GM10847 (cell line): ENCODE measurements around the gene FMN1.

ENCODE experiments used
- POLR2A ChIP-seq: IDR thresholded peaks from 2 replicates; pipeline ENCODE4 v1.6.1; 2011; ENCODE audit not compliant: insufficient read length; ENCODE audit errors: extremely low read depth

FMN1 gene

DNA sequence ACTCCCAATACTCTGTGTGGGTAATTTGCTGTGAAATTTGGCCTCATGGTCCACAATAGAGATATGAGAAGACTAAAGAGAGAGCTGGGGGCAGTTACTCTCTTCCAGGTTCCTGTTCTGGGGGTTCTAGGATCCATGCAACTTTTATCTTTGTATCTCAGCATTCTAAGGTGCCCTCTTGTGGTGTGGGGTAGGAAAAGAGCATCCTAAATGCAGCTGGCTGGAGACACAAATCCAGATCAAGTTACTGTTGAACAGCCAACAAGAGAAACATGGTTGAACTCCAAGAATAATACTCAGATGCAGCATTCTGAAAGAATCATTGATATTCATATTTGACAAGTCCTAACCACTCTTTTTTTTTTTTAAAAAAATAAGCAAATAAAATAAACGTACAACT is 238.5 kb downstream of the FMN1 start:
- TF ChIP-seq POLR2A, result no peak

DNA sequence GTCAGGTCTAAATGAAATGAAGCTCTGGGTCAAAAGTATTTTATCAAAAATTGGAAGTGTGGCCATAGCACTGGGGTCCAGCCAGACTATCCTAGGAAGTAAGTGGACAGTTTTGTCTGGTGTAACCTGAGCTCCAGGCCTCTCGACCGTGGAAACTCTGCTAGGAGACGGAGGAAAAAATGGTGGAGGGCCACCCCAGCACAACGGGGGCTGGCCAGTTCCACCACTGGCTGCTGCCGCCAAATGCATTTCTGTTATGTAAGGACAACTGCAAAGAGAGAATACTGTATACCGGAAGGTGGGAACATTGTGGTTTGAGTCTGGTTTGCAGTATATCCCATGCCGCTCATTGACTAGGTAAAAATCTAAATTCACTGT is 241.0 kb downstream of the FMN1 start:
- no peak for TF ChIP-seq POLR2A

DNA sequence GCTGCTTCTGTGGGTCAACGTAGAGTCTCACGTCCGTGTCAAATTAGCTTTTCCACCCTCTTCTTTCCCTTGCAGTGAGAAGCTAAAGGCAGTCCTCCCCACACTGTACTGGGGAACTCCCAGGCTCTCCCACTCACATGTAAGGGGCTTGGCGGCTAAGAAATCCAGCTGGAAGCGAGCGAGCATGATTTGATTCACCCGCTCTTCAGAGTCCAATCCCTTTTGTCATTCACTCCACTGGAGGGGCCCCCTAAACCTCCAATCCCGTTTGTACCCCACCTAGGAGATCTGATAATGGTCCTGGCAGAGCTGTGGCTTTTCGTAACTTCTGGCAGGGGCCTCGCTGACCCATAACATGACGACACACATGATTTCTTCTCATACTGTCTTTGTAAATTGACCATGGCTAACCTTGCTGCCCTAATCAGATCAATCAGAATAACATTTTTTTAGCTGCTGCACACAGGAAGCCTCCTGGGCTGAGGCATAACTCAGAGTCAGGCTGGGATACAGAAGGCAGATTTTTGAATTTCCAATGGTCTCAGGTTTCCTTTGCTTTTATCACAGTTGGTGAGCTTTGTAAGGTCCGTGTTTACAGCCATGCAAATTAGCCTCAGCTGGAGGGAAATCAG is 241.5 kb downstream of the FMN1 start:
- TF ChIP-seq POLR2A, result no peak

DNA sequence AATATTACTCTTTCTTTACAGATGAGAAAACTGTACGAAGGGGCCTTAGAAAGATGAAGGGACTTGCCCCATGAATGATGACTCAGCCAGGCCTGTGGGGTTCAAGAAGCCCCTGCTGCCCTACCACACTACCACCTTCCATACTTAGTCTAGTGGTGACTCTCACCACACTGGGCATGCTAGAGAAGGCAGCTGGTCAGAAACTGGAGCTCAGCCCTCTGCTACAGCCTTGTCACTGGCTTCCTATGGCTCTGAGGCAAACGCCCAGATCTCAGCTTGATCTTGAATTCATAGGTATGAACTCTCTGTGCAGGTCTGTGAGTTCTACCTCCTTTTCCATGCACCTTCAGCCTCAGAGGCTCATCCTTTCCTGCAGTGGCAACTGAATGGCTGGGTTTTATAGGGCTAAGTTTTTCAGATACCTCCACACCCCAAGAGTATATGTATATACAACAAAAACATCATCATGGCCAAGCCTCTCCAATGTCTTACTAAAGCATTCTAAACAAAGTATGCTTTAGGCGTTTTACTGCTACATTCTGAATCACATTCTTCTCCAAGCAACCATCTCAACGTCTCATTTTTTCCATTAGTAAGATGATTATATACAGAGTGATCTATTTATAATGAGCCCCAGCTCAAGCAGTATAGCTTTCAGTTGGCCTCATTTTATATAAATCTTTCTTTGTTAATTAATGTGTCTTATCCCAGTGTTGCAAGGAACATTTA is 242.6 kb downstream of the FMN1 start:
- no peak for TF ChIP-seq POLR2A

DNA sequence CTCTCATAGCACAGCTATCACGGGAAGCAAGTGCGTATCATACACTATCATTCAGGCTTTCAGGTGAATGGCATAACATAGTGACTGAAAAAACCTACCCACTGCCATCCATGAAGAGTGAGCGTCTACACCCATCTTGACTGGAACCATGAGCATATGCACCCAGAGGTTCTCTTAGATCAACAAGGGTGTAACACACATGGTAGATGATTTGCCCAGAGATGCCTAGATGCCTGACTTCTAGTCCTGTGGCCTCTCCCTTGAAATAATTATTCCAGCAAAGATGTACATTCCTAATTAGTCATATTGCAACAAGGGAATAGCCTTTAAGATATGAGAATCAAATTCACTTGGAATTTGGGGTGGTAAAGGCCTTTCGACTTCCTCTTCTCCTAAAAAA is 248.3 kb downstream of the FMN1 start:
- no peak for TF ChIP-seq POLR2A

DNA sequence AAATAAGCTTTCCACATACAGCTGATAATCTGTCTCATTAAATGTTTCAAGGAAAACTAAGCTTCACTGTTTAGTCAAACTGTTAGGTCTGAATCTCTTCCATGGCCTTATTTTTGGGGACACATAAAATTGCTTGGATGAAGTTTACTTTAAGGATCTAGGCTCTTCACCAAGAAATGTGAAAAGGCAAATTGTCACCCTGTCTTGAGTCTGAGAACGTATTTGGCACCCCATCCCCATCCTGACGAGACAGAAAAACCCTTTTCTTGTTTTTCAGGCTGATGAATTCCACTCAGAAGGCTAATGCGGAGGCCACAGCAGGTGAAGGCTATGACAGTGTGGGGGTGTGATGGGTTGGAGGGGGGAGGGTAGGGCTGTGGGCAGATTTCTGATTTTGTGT is 250.1 kb downstream of the FMN1 start:
- no peak for TF ChIP-seq POLR2A

DNA sequence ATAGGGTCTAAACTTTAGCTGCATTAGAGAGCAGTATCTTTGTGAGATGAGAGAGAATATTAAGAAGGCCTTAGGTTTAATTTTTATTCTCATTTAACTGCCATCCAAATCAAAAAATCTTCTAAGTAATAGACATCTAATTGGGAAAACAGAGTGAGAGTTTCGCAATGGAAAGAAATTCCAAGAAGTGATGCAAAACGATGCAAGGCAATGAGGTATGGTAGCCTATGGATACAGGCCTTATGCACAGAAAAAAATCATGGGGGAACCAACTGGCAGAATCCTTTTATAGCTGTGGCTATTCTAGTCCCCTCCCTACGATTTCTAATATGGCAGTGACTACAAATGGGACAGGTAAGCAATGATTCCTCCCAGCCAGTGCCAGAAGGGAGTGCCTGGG is 250.8 kb downstream of the FMN1 start:
- no peak for TF ChIP-seq POLR2A

DNA sequence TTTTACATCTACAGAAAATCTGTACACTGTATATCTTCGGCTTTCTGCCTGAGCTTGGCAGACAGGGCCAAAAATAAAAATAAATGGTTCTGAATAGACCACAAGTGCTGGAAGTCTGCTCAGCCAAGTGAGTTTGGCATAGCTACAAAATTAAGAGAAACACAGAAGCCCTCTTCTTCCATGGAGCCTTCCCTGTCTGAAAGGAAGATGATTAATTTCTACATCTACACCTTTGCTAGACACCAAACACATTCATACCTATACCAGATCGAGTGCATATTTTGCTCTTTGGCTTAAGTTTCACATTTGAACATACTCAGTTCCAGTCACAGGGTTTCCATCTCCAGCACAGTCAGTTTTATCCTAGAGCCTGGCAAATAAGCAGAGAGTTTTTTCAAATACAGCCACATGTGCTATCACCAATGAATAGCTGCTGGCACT is 252.1 kb downstream of the FMN1 start:
- no peak for TF ChIP-seq POLR2A

DNA sequence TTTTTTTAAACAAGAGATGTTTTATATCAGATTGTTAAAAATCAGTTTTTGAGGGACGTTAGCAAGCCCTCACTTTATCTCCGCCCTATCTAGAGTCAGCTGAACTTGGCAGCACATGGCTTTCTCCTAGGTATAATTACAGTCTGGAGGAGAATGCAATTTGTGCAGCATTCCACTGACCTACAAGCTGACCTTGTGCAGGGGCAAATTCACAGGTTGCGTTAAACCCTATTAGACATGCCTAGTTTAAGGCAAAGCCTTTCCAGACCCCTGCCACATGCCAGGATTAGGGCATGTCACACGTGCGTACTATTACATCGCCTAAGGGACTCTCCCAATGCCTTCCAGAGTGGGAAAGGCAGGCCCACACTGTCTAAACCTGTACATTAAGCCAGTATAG is 252.7 kb downstream of the FMN1 start:
- no peak for TF ChIP-seq POLR2A

DNA sequence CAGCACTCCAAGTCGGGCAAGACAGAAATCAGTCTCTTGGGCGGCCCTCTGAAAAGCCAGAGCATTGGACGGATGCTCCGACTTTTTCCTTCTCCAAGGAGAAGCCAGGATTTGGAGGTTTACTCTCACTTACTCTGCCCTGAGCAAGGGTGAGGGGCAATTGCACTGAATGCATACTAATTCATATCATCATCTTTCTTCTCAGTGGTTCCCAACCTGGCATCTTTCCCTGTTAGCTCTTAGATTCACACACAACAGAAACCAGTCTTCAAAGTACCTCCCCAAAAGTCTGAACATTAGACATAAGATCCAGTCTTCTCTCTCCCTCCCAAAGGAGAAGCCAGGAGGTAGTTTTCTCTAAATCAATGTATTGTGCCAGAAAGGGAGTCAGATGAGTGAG is 257.5 kb downstream of the FMN1 start:
- no peak for TF ChIP-seq POLR2A

DNA sequence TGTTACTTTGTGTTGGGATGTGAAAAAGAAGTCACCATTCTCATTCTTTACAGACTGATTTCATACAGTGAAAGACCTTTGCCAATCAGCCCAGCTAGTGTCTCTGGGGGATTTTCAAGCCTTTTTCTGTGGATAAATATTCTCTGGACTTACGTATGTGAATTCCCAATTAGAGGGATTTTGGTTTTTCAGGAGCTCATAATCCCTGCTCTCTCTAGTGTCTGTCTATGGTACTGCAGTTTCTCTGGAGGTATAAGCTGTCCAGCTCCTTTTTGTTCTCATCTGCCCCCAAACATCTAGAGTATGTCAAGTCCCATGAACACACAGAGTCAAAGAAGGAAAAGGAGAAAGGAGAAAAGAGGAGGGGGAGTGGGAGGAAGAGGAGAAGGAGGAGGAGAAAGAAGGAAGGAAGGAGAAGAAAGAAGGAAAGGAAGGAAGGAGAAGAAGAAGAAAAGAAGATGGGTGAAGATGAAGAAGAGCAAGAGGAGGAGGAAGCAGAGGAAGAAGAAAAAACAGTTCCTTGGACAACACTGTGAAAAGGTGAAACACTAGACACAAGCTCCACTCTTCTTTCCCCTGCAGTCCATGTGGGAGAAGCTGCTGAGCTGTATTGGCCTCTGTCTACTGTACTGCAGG is 258.1 kb downstream of the FMN1 start:
- TF ChIP-seq POLR2A, result no peak

DNA sequence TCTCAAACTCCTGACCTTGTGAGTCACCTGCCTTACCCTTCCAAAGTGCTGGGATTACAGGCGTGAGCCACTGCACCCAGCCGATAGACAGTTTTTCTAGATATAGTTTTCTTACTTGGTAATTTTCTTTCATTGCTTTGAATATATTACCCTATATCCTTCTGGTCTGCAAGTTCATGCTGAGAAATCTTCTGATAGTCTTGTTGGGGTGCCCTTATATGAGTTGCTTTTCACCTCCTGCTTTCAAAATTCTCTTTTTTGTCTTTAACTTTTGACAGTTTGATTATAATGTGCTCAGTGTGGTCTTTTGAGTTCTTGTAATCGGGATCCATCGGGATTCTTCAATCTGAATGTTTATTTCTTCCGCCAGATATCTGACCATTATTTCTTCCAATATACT is 259.4 kb downstream of the FMN1 start:
- TF ChIP-seq POLR2A, result no peak

DNA sequence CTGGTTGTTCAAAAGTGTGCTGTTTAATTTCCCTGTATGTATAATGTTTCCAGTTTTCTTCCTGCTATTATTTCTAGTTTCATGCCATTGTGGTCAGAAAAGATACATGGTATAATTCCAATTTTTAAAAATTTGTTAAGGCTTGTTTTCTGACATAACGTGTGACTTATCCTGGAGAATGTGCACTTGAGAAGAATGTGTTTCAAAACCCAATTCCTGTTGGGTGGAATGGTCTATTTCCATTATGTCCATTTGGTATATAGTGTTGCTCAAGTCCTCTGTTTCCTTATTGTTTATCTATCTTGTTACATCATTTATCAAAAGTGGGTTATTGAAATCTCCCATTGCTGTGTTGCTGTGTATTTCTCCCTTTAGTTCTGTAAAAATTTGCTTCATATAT is 261.3 kb downstream of the FMN1 start:
- no peak for TF ChIP-seq POLR2A

DNA sequence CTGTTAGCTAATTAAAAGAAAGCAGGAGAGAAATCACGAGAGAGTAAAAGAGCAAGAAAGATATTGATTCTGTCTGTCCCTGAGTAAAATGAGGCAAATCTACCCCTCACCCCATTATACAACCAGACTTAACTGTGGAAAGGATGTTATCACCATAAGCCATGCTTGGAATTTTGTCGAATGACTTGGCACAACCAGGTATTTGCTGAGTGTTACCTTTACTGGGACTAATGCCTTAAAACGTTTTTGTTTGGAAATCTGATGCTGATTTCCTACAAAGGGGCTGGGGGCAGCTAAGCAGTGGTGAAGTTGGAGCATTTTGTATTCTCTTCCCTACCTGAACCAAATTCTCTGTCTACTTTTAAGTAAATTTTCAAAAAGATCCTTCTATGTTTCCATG is 265.6 kb downstream of the FMN1 start:
- no peak for TF ChIP-seq POLR2A

DNA sequence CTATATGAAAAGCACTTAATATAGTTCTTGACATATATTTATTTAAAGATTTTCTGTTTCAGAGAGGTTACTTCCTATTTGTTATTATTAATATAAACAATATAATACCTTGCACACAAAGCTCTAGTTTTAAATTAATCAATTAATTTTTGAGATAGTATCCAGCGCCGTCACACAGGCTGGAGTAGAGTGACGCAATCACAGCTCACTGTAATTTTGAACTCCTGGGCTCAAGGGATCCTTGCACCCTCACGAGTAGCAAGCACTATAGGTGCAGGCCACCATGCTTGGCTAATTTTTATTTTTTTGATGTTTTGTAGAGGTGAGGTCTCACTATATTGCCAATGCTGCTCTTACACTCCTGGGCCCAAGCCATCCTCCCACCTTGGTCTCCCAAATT is 267.4 kb downstream of the FMN1 start:
- TF ChIP-seq POLR2A, result no peak

DNA sequence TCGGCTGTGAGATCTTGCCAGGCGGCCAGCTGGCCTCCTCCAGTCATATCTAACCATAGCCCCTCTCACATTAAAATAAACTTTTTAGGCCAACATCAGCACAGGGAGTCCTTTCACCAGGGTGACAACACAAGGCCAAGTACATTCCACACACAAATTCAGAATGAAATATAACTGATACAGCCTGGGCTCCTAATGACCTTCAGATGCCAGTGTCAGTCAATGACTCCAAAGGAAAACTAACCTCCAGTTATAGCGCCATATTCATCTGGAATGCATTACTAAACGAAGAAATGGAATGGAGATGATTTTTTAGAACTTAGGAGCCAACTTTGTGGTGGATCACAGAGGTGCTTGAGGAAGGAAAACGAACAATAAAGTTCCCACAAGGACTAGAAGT is 271.3 kb downstream of the FMN1 start:
- TF ChIP-seq POLR2A, result no peak

DNA sequence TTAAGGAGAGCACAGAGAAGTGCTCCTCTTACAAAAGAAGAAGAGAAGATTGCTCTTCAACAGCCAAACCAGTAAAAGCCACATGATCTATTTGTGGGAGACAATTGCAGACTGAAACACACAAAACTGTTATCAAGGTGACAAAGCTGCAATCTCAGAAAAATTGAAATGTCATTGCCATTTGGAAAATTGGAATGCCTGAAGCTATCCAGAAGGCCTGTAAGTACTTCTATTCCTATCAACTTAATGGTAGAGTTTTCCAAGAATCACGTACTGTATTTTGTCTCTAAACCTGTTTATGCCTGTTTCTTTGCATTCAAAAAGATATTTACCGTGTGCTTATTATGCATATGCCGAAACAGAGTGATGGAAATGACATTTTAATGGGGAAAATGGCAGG is 272.0 kb downstream of the FMN1 start:
- no peak for TF ChIP-seq POLR2A

DNA sequence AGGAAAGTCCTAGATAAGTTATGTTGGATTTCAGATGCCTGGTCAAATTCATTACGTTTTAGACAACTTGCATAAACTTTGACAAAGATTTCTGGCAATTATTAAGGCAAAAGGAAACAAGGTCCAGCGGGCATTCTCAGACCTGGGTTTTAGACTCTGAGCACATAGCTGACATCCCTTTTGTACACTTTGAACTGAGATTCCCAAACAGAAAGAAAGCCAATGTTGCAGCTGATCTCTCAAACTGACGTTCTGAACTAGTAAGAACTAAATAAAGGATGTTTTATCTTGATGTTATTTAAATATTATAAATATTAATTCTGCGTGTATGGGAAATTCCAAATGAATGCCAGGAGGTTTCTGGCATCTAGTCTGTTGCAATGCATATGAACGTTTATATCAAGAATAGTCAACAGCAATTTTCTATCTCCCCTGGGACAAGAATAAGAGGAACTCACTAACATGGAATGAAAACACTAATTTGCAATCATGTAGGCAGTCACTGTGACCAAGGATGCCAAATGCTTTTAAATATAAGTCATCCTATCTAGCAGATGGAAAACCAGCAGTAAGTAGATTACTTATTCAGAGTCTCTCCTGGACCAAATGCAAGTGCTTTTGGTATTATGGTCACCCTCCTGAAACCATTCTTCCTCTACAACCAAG is 274.6 kb downstream of the FMN1 start:
- no peak for TF ChIP-seq POLR2A
